ENCODE data around the gene BABAM2.
A peak's percentile ranks its signal among the peaks of the same experiment; 100 is the strongest.
"Not testable (repeated sequence)": the region's sequence is repeated elsewhere in the genome, so short reads cannot be mapped to it uniquely, and the experiment has no call there.

BABAM2 gene

DNA sequence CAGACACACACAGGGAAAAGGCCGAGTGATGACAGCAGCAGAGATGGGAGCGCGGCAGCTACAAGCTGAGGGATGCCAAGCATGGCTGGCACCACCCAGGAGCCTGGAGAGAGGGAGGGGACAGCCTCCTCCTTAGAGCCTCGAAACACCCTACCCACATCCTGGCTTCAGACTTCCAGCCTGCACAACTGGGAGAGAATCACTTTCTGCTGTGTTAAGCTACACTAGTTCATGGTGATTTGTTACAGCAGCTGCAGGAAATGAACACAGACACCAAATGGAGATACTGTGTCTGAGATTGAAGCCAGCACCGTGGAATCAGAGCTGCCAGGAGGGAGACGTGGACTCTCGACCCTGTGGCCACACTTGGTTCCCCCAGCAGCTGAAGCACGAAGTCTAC is 474.6 kb downstream of the BABAM2 start:
- Histone ChIP-seq H3K27me3 (ENCODE audit: control insufficient read depth in 1 of 2, insufficient read depth in 2 of 2, low read length in 2 of 2) (no peaks in the 10 kb centered on the region), H3K36me3 (ENCODE audit: control insufficient read depth in 2 of 2, insufficient read depth in 2 of 2, low read length in 2 of 2) (no peaks in the 10 kb centered on the region), H3K9me3 (ENCODE audit: control insufficient read depth in 2 of 2, low read length in 2 of 2) (no peaks in the 10 kb centered on the region), H3K9ac (ENCODE audit: low read length in 2 of 2) (peak overlapping the region in 1 of 2 donors; percentile 2), H3K27ac (ENCODE audit: low read length) (no peak overlapping the region), H3K4me1 (ENCODE audit: control insufficient read depth, insufficient read depth, low read length) (peaks cover 5% of the 10 kb centered on the region), H3K4me3 (ENCODE audit: low read length in 2 of 2) (no peak overlapping the region)

DNA sequence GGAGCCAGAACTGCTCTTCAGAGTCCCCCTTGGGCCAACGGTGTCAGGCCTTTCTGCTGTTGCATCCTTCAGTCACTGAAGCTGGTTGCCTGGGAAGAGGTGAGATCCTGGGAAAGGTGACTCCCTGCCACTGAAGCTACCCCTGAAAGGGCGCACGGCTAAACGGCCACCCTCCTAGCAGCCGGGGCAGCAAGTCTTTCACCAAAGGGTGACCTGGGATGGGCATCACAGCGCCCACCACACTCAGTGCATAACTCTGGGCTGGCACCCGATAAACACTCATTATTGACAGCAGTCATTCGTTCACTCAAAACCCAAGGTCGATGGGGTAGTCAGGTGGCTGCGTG is 475.6 kb downstream of the BABAM2 start:
- Histone ChIP-seq H3K27ac (ENCODE audit: low read length) (no peak overlapping the region), H3K9ac (ENCODE audit: low read length in 2 of 2) (no peak overlapping the region)

DNA sequence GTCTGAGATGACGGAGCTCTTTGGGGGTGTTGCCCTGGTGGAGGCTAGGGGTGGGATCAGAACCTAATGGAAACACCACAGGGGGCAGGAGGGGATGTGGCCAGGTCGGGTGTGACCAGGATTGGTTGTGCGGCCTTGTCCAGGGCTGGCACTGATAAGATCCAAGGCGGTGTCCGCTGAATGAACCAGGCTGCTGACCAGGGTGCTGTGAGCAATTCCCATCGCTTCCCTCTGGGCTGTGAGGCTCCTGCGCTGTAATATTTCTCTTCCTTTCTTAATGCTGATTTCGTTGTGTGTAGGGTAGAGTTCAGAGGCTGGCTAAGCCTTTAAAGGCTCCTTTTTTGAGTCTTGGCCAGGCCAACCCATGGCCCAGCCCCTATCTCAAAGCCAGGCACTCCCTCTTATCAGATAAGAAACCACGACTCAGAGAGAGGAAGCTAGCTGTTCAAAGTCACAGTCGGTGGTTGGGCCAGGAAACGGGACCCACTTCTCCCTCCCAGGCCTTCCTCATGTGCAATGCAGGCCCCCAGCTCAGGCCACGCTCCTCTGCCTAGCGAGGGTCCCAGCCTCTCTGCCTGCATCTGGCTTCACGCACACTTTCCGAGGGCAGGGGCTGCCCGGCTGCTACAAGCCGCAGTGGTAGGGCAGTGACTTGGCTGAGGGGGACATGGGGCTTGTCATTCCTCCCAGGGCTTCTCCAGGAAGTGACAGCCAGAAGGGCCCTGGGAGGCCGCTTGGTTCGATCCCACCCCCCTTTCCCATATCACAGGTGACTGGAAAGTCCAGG is 476.2 kb downstream of the BABAM2 start:
- H3K27me3 ChIP-seq (ENCODE audit: control insufficient read depth in 1 of 2, insufficient read depth in 2 of 2, low read length in 2 of 2), result no peaks in the 10 kb centered on the region
- no peak overlapping the region for H3K4me3 ChIP-seq (ENCODE audit: low read length in 2 of 2)
- no peaks in the 10 kb centered on the region for H3K9me3 ChIP-seq (ENCODE audit: control insufficient read depth in 2 of 2, low read length in 2 of 2)
- no peak overlapping the region for H3K9ac ChIP-seq (ENCODE audit: low read length in 2 of 2)
- H3K27ac ChIP-seq (ENCODE audit: low read length), result no peak overlapping the region
- peaks cover 5% of the 10 kb centered on the region for H3K4me1 ChIP-seq (ENCODE audit: control insufficient read depth, insufficient read depth, low read length)
- no peaks in the 10 kb centered on the region for H3K36me3 ChIP-seq (ENCODE audit: control insufficient read depth in 2 of 2, insufficient read depth in 2 of 2, low read length in 2 of 2)

More for the DNA sequence above, 475.6 kb downstream of the BABAM2 start:
- Histone ChIP-seq H3K9me3 (ENCODE audit: control insufficient read depth in 2 of 2, low read length in 2 of 2) (no peaks in the 10 kb centered on the region), H3K4me3 (ENCODE audit: low read length in 2 of 2) (no peak overlapping the region), H3K36me3 (ENCODE audit: control insufficient read depth in 2 of 2, insufficient read depth in 2 of 2, low read length in 2 of 2) (no peaks in the 10 kb centered on the region), H3K4me1 (ENCODE audit: control insufficient read depth, insufficient read depth, low read length) (peaks cover 5% of the 10 kb centered on the region), H3K27me3 (ENCODE audit: control insufficient read depth in 1 of 2, insufficient read depth in 2 of 2, low read length in 2 of 2) (no peaks in the 10 kb centered on the region)

DNA sequence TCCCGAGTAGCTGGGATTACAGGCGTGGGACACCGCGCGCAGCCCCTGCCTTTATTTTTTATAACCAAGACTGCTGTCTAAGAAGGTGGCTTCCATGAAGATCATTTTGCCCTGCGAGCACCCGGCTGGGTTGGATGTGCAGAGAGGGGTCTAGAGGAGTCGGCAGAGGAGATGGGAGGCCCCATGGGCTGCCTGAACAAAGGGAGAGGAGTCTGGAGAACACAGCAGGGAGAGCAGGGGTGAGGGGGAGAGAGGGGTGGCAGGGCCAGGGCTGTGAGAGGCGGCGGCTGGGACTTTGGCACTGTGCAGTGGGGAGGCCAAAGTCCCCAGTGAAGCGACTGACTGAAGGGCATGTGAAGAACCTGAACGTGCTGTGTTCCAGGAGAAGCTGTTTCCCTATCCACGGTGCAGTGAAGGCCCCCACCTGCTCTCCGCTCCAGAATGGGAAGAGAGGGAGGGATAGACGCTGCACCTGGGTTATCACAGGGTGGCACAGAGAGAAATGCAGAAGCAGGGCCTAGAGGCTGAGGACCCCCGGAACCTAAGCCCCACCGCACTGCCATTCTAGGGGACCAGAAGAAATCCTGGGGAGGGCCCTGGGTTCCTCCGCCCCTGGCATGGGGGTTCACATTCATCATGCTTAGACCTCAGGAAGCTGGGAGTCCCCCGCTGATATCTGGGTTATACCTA is 477.3 kb downstream of the BABAM2 start:
- no peaks in the 10 kb centered on the region for H3K36me3 ChIP-seq (ENCODE audit: control insufficient read depth in 2 of 2, insufficient read depth in 2 of 2, low read length in 2 of 2)
- no peak overlapping the region for H3K4me3 ChIP-seq (ENCODE audit: low read length in 2 of 2)
- peaks cover 5% of the 10 kb centered on the region for H3K4me1 ChIP-seq (ENCODE audit: control insufficient read depth, insufficient read depth, low read length)
- no peaks in the 10 kb centered on the region for H3K27me3 ChIP-seq (ENCODE audit: control insufficient read depth in 1 of 2, insufficient read depth in 2 of 2, low read length in 2 of 2)
- no peaks in the 10 kb centered on the region for H3K9me3 ChIP-seq (ENCODE audit: control insufficient read depth in 2 of 2, low read length in 2 of 2)
- no peak overlapping the region for H3K9ac ChIP-seq (ENCODE audit: low read length in 2 of 2)
- no peak overlapping the region for H3K27ac ChIP-seq (ENCODE audit: low read length)

DNA sequence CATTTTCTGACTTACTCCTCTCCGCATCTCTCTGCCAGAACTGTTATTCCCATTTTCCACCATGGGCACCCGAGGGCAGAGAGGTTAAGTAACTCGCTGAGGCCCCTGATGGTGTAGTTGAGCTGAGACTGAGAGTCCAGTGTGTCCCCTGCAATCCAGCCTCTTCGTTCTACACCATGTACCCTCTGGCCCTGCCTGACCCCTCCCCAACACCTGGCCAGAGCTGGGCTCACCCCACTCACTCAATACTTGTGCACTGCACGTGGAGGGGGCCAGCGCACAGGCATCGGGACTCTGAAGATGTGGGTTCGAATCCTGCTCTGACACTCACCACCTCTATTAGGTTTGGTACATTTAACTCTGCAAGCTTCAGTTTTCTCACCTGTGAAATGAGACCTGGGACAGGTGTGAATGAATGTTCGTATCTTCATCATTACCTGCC is 477.8 kb downstream of the BABAM2 start:
- H3K9me3 ChIP-seq (ENCODE audit: control insufficient read depth in 2 of 2, low read length in 2 of 2), result no peaks in the 10 kb centered on the region
- peaks cover 5% of the 10 kb centered on the region for H3K4me1 ChIP-seq (ENCODE audit: control insufficient read depth, insufficient read depth, low read length)
- no peaks in the 10 kb centered on the region for H3K27me3 ChIP-seq (ENCODE audit: control insufficient read depth in 1 of 2, insufficient read depth in 2 of 2, low read length in 2 of 2)
- H3K36me3 ChIP-seq (ENCODE audit: control insufficient read depth in 2 of 2, insufficient read depth in 2 of 2, low read length in 2 of 2), result no peaks in the 10 kb centered on the region
- H3K27ac ChIP-seq (ENCODE audit: low read length), result no peak overlapping the region
- H3K9ac ChIP-seq (ENCODE audit: low read length in 2 of 2), result no peak overlapping the region
- no peak overlapping the region for H3K4me3 ChIP-seq (ENCODE audit: low read length in 2 of 2)

DNA sequence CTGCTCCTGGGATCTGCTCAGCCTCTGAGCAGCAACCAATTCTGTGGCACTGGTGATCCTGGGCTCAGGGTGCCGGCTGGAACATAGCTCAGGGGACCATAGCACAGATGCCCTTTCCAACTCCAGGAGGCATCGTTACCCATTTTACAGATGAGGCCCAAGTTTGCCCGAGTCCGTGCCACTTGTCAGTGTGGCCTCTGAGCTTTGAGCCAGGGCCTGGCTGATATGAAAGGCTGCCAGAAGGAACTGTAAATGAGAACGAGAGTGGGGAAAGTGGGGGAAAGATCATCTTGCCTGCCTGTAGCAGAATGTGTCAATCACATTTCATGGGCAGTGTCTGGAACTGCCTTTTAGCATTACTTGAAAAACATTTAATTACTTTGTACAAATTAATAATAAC is 478.8 kb downstream of the BABAM2 start:
- Histone ChIP-seq H3K27me3 (ENCODE audit: control insufficient read depth in 1 of 2, insufficient read depth in 2 of 2, low read length in 2 of 2) (no peaks in the 10 kb centered on the region), H3K27ac (ENCODE audit: low read length) (no peak overlapping the region), H3K36me3 (ENCODE audit: control insufficient read depth in 2 of 2, insufficient read depth in 2 of 2, low read length in 2 of 2) (no peaks in the 10 kb centered on the region), H3K4me3 (ENCODE audit: low read length in 2 of 2) (no peak overlapping the region), H3K9ac (ENCODE audit: low read length in 2 of 2) (no peak overlapping the region), H3K4me1 (ENCODE audit: control insufficient read depth, insufficient read depth, low read length) (peaks cover 5% of the 10 kb centered on the region), H3K9me3 (ENCODE audit: control insufficient read depth in 2 of 2, low read length in 2 of 2) (no peaks in the 10 kb centered on the region)

DNA sequence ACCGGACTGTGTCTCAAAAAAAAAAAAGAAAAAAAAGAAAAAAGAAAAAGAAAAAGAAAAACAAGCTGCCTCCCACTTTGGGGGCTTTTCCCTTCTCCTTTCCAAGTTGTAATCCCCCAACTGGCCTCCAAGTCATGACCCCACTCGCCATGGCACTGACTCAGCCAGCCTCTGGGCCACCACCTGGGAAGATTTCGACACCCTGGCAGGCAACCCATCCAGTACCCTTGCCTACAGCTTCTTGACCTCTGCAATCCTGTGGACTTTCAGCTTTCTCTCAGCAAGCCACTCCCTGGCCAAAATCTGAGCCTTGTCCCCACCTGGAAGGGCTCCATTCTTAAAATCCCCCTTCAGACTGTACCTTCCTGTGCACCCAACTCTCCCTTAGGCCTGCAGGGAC is 479.8 kb downstream of the BABAM2 start:
- H3K27me3 ChIP-seq (ENCODE audit: control insufficient read depth in 1 of 2, insufficient read depth in 2 of 2, low read length in 2 of 2), result no peaks in the 10 kb centered on the region
- peaks cover 5% of the 10 kb centered on the region for H3K4me1 ChIP-seq (ENCODE audit: control insufficient read depth, insufficient read depth, low read length)
- no peak overlapping the region for H3K9ac ChIP-seq (ENCODE audit: low read length in 2 of 2)

DNA sequence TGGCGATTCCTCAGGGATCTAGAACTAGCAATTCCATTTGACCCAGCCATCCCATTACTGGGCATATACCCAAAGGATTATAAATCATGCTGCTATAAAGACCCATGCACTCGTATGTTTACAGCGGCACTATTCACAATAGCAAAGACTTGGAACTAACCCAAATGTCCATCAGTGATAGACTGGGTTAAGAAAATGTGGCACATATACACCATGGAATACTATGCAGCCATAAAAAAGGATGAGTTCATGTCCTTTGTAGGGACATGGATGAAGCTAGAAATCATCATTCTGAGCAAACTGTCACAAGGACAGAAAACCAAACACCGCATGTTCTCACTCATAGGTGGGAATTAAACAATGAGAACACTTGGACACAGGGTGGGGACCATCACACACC is 481.2 kb downstream of the BABAM2 start:
- H3K9ac ChIP-seq (ENCODE audit: low read length in 2 of 2); H3K9me3 ChIP-seq (ENCODE audit: control insufficient read depth in 2 of 2, low read length in 2 of 2); H3K4me1 ChIP-seq (ENCODE audit: control insufficient read depth, insufficient read depth, low read length); H3K4me3 ChIP-seq (ENCODE audit: low read length in 2 of 2); H3K36me3 ChIP-seq (ENCODE audit: control insufficient read depth in 2 of 2, insufficient read depth in 2 of 2, low read length in 2 of 2); H3K27ac ChIP-seq (ENCODE audit: low read length); H3K27me3 ChIP-seq (ENCODE audit: control insufficient read depth in 1 of 2, insufficient read depth in 2 of 2, low read length in 2 of 2): not testable (repeated sequence)

More for the DNA sequence above, 479.8 kb downstream of the BABAM2 start:
- Histone ChIP-seq H3K27ac (ENCODE audit: low read length) (no peak overlapping the region), H3K4me3 (ENCODE audit: low read length in 2 of 2) (no peak overlapping the region), H3K36me3 (ENCODE audit: control insufficient read depth in 2 of 2, insufficient read depth in 2 of 2, low read length in 2 of 2) (no peaks in the 10 kb centered on the region), H3K9me3 (ENCODE audit: control insufficient read depth in 2 of 2, low read length in 2 of 2) (no peaks in the 10 kb centered on the region)

DNA sequence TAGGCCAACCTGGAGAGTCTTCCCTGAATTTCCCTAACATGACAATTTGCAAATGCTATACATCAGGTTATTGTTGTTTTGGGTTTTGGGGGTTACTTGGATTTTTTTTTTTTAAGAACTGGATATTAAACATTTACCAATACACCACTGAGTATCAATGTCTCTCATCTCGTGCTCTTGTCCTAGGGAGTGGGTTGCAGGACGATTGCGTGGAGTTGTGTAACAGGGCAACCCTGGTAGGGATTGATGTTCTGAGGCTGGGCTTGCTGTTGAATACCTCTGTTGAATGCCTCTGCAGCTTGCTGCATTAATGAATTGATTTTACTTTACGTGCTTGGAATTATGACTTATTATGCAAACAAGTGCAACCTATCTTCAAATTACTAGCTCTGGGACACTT is 483.3 kb downstream of the BABAM2 start:
- Histone ChIP-seq H3K4me3 (ENCODE audit: low read length in 2 of 2) (no peak overlapping the region), H3K9me3 (ENCODE audit: control insufficient read depth in 2 of 2, low read length in 2 of 2) (no peaks in the 10 kb centered on the region), H3K9ac (ENCODE audit: low read length in 2 of 2) (no peak overlapping the region), H3K36me3 (ENCODE audit: control insufficient read depth in 2 of 2, insufficient read depth in 2 of 2, low read length in 2 of 2) (no peaks in the 10 kb centered on the region), H3K4me1 (ENCODE audit: control insufficient read depth, insufficient read depth, low read length) (no peaks in the 10 kb centered on the region), H3K27ac (ENCODE audit: low read length) (no peak overlapping the region), H3K27me3 (ENCODE audit: control insufficient read depth in 1 of 2, insufficient read depth in 2 of 2, low read length in 2 of 2) (no peaks in the 10 kb centered on the region)

DNA sequence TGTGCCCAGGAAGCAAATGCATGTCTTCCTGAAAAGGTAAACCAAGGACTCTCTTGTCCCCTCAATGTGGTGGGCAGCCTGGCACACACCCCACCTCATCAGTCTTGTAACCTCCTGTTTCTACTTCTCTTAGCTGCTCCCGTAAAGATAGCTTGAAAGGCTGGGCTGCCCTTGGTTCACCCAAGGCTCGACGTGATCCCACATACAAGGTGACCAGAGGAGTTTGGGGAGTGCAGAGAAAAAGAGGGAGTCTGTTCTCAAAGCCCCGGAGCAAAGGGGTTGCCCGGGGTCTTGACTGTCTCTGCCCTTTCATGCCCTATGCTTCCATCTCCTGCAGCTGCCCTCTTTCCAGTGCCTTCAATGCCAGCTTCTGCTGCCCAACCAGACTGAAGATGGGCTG is 483.8 kb downstream of the BABAM2 start:
- H3K27me3 ChIP-seq (ENCODE audit: control insufficient read depth in 1 of 2, insufficient read depth in 2 of 2, low read length in 2 of 2), result no peaks in the 10 kb centered on the region
- H3K4me1 ChIP-seq (ENCODE audit: control insufficient read depth, insufficient read depth, low read length), result no peaks in the 10 kb centered on the region
- H3K4me3 ChIP-seq (ENCODE audit: low read length in 2 of 2), result no peak overlapping the region
- H3K9ac ChIP-seq (ENCODE audit: low read length in 2 of 2), result no peak overlapping the region
- H3K27ac ChIP-seq (ENCODE audit: low read length), result no peak overlapping the region
- H3K36me3 ChIP-seq (ENCODE audit: control insufficient read depth in 2 of 2, insufficient read depth in 2 of 2, low read length in 2 of 2), result no peaks in the 10 kb centered on the region
- H3K9me3 ChIP-seq (ENCODE audit: control insufficient read depth in 2 of 2, low read length in 2 of 2), result no peaks in the 10 kb centered on the region

DNA sequence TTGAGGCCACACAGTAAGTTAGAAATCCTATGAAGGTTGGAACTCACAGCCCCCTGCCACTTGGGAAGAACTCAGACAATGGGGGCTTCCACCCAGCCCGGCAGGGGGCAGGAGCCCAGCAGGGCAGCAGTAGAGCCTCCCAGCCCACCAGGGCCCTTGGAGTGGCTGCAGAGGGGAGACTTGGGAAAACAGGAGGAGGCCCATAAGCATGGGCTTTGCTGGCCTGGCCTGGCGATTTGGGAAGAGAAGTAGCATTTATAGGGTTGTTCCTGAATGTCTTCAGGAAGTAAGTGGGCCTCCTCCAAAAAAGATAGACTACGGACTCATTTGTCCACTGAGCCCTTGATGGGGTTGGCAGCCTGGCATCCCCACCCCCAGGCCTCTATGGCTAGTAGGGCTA is 484.7 kb downstream of the BABAM2 start:
- no peaks in the 10 kb centered on the region for H3K9me3 ChIP-seq (ENCODE audit: control insufficient read depth in 2 of 2, low read length in 2 of 2)
- no peak overlapping the region for H3K4me3 ChIP-seq (ENCODE audit: low read length in 2 of 2)
- H3K27ac ChIP-seq (ENCODE audit: low read length), result no peak overlapping the region
- H3K36me3 ChIP-seq (ENCODE audit: control insufficient read depth in 2 of 2, insufficient read depth in 2 of 2, low read length in 2 of 2), result no peaks in the 10 kb centered on the region
- no peaks in the 10 kb centered on the region for H3K4me1 ChIP-seq (ENCODE audit: control insufficient read depth, insufficient read depth, low read length)
- H3K27me3 ChIP-seq (ENCODE audit: control insufficient read depth in 1 of 2, insufficient read depth in 2 of 2, low read length in 2 of 2), result no peaks in the 10 kb centered on the region
- H3K9ac ChIP-seq (ENCODE audit: low read length in 2 of 2), result no peak overlapping the region
